ENCODE data around the gene IQGAP2. TPM values are rescaled to one million over a fixed set of nuclear protein-coding genes. Genes with fewer than 3 reads are reported as not detected.
A peak's percentile ranks its signal among the peaks of the same experiment; 100 is the strongest.

Gene IQGAP2
- total and polyA plus RNA-seq, 9 donors, result 5.4 to 18.9 (median 9.5) TPM

DNA sequence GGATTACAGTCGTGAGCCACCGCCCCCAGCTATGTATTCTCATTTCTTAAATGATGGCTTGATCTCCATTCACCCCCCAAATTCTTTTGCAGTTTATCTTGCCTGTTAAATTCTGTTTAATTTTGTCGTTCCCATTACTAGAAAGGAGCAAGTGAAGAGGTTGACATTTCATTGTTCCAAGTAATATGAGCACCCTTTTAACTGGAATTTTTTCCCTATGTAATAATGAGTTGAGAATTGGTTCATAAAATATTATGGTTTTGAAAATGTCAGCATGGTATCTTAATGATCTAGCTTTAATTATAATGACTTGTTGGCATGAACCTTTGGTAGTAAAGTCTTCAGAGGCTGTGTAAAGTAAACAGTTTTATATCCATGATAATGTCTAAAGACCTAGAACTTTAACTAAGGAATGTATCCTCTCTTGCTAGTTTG lies 182.7 kb downstream of the IQGAP2 start:
- no peak overlapping the region for H3K27ac ChIP-seq (ENCODE audit: low read length)
- no peaks in the 10 kb centered on the region for H3K36me3 ChIP-seq (ENCODE audit: control insufficient read depth, insufficient read depth, low read length)
- H3K27me3 ChIP-seq (ENCODE audit: control insufficient read depth, insufficient read depth, low read length), result no peaks in the 10 kb centered on the region
- H3K9me3 ChIP-seq (replicated peaks; ENCODE audit: control insufficient read depth, low read depth, low read length), result no peaks in the 10 kb centered on the region
- no peaks in the 10 kb centered on the region for H3K4me1 ChIP-seq (ENCODE audit: control insufficient read depth, insufficient read depth, low read length)
- 90% methylated on average over 2 of the region's 3 CpGs for WGBS (ENCODE audit: insufficient coverage)
- no peak for DNase-seq
- no peak overlapping the region for H3K4me3 ChIP-seq (ENCODE audit: low read length)

DNA sequence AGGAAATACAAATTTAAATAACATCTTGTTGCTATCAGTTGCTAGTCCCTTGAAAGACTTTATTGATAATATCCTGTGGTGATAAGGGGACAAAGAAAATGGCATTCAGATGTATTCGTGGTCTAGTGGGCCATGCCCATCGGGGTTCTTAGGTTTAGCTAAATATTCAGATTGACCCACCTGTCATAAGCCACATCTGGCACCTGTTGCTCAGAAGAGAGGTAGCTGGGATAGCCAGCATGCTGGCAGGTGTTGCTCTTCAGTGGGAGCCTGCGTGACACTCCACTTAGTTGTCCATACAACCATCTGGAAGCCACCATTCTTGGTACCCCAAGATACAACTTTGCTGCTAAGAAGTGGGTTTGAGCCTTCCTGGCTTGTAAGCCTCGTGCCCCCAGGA lies 183.4 kb downstream of the IQGAP2 start:
- Histone ChIP-seq H3K36me3 (ENCODE audit: control insufficient read depth, insufficient read depth, low read length) (no peaks in the 10 kb centered on the region), H3K27ac (ENCODE audit: low read length) (no peak overlapping the region), H3K27me3 (ENCODE audit: control insufficient read depth, insufficient read depth, low read length) (no peaks in the 10 kb centered on the region), H3K4me1 (ENCODE audit: control insufficient read depth, insufficient read depth, low read length) (no peaks in the 10 kb centered on the region), H3K4me3 (ENCODE audit: low read length) (no peak overlapping the region), H3K9me3 (replicated peaks; ENCODE audit: control insufficient read depth, low read depth, low read length) (no peaks in the 10 kb centered on the region)
- DNase-seq, result no peak
- 100% methylated on average over 2 of the region's 4 CpGs for WGBS (ENCODE audit: insufficient coverage)

- H3K9me3 ChIP-seq (replicated peaks; ENCODE audit: control insufficient read depth, low read depth, low read length), result no peaks in the 10 kb centered on the region
- no peaks in the 10 kb centered on the region for H3K4me1 ChIP-seq (ENCODE audit: control insufficient read depth, insufficient read depth, low read length)
- H3K27ac ChIP-seq (ENCODE audit: low read length), result no peak overlapping the region
- DNase-seq, result no peak
- no CpG with 5 or more reads among the region's 1 CpG for WGBS (ENCODE audit: insufficient coverage)
- H3K36me3 ChIP-seq (ENCODE audit: control insufficient read depth, insufficient read depth, low read length), result no peaks in the 10 kb centered on the region
- H3K4me3 ChIP-seq (ENCODE audit: low read length), result no peak overlapping the region
- H3K27me3 ChIP-seq (ENCODE audit: control insufficient read depth, insufficient read depth, low read length), result no peaks in the 10 kb centered on the region
Observed at GRCh38 chr5:76590027-76590426, 186.9 kb downstream of the IQGAP2 start.

DNA sequence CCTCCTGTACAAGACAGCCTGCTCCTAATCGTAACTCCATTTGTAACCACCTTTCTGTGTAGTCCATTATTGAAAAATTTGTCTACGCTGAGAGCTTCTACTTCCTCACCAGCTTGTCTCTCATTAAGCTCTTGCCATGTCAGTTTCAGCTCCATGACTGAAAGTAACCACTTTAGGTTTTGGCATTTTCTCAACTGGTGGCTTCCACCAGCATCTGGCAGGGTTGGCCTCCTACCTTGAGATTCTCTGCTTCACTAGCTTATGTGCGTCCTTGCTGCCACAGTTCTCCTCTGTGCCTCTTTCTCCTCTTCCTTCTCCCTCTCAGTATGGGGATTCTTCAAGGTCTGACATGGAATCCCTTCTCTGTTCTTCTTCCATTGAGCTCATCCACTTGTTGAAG lies 188.3 kb downstream of the IQGAP2 start:
- Histone ChIP-seq H3K27me3 (ENCODE audit: control insufficient read depth, insufficient read depth, low read length) (no peaks in the 10 kb centered on the region), H3K4me3 (ENCODE audit: low read length) (no peak overlapping the region), H3K27ac (ENCODE audit: low read length) (no peak overlapping the region), H3K4me1 (ENCODE audit: control insufficient read depth, insufficient read depth, low read length) (no peaks in the 10 kb centered on the region), H3K36me3 (ENCODE audit: control insufficient read depth, insufficient read depth, low read length) (no peaks in the 10 kb centered on the region), H3K9me3 (replicated peaks; ENCODE audit: control insufficient read depth, low read depth, low read length) (no peaks in the 10 kb centered on the region)
- WGBS (ENCODE audit: insufficient coverage), result 97% methylated on average over 3 of the region's 3 CpGs
- no peak for DNase-seq

- no CpG with 5 or more reads among the region's 3 CpGs for WGBS (ENCODE audit: insufficient coverage)
- Histone ChIP-seq H3K36me3 (ENCODE audit: control insufficient read depth, insufficient read depth, low read length) (no peaks in the 10 kb centered on the region), H3K4me1 (ENCODE audit: control insufficient read depth, insufficient read depth, low read length) (no peaks in the 10 kb centered on the region)
Observed at GRCh38 chr5:76592692-76593091, 189.6 kb downstream of the IQGAP2 start.

GRCh38 chr5:76594107-76594506 lies 191.0 kb downstream of the IQGAP2 start:
- WGBS (ENCODE audit: insufficient coverage), result 60% methylated on average over 1 of the region's 4 CpGs
- peak; percentile 72 for DNase-seq

More at GRCh38 chr5:76592692-76593091, 189.6 kb downstream of the IQGAP2 start:
- Histone ChIP-seq H3K27ac (ENCODE audit: low read length) (no peak overlapping the region), H3K27me3 (ENCODE audit: control insufficient read depth, insufficient read depth, low read length) (no peaks in the 10 kb centered on the region), H3K9me3 (replicated peaks; ENCODE audit: control insufficient read depth, low read depth, low read length) (no peaks in the 10 kb centered on the region), H3K4me3 (ENCODE audit: low read length) (no peak overlapping the region)
- no peak for DNase-seq

GRCh38 chr5:76595755-76596481 lies 192.8 kb downstream of the IQGAP2 start:
- Histone ChIP-seq H3K27ac (ENCODE audit: low read length) (no peak overlapping the region), H3K36me3 (ENCODE audit: control insufficient read depth, insufficient read depth, low read length) (no peaks in the 10 kb centered on the region), H3K9me3 (replicated peaks; ENCODE audit: control insufficient read depth, low read depth, low read length) (no peaks in the 10 kb centered on the region), H3K4me3 (ENCODE audit: low read length) (no peak overlapping the region), H3K27me3 (ENCODE audit: control insufficient read depth, insufficient read depth, low read length) (no peaks in the 10 kb centered on the region), H3K4me1 (ENCODE audit: control insufficient read depth, insufficient read depth, low read length) (no peaks in the 10 kb centered on the region)
- no peak for DNase-seq
- WGBS (ENCODE audit: insufficient coverage), result no CpG with 5 or more reads among the region's 3 CpGs

More at GRCh38 chr5:76594107-76594506, 191.0 kb downstream of the IQGAP2 start:
- no peaks in the 10 kb centered on the region for H3K36me3 ChIP-seq (ENCODE audit: control insufficient read depth, insufficient read depth, low read length)
- no peaks in the 10 kb centered on the region for H3K9me3 ChIP-seq (replicated peaks; ENCODE audit: control insufficient read depth, low read depth, low read length)
- H3K27ac ChIP-seq (ENCODE audit: low read length), result no peak overlapping the region
- H3K27me3 ChIP-seq (ENCODE audit: control insufficient read depth, insufficient read depth, low read length), result no peaks in the 10 kb centered on the region
- no peak overlapping the region for H3K4me3 ChIP-seq (ENCODE audit: low read length)
- no peaks in the 10 kb centered on the region for H3K4me1 ChIP-seq (ENCODE audit: control insufficient read depth, insufficient read depth, low read length)

DNA sequence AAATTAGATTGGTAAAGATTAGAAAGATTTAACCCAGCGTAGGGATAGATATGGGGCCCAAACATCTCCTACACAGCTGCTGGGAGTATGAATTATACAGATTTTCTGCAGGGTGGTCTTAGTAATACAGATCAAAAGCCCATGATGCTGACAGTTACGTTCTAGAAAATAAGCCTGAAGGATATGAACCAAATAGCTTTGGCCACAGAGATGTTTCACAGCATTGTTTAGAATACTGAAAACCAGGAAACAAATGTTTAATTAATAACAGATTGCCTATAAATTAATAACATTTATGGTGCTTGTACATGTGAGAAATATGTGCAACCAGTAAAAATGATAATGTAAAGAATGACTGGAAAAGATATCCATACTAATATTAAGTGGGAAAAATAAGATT lies 195.4 kb downstream of the IQGAP2 start:
- Histone ChIP-seq H3K36me3 (ENCODE audit: control insufficient read depth, insufficient read depth, low read length) (no peaks in the 10 kb centered on the region), H3K4me1 (ENCODE audit: control insufficient read depth, insufficient read depth, low read length) (no peaks in the 10 kb centered on the region), H3K27me3 (ENCODE audit: control insufficient read depth, insufficient read depth, low read length) (no peaks in the 10 kb centered on the region), H3K4me3 (ENCODE audit: low read length) (no peak overlapping the region), H3K9me3 (replicated peaks; ENCODE audit: control insufficient read depth, low read depth, low read length) (no peaks in the 10 kb centered on the region), H3K27ac (ENCODE audit: low read length) (no peak overlapping the region)
- no peak for DNase-seq
- 100% methylated on average over 1 of the region's 2 CpGs for WGBS (ENCODE audit: insufficient coverage)

DNA sequence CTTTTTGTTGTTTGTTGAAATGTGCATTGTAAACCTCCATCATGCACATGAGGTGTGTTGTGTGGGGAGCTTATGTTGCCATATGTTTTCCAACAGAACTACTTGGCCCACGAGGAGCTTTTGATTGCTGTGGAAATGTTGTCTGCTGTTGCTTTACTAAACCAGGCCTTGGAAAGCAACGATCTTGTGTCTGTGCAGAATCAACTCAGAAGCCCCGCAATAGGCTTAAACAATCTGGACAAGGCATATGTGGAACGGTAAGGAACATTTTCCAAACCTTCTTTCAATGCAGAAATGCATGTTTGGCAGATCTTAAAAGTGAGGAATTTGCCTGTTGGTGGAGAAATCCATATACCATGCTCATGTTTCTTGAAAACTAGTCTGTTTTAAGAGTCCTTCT lies 197.6 kb downstream of the IQGAP2 start:
- Histone ChIP-seq H3K4me3 (ENCODE audit: low read length) (no peak overlapping the region), H3K27ac (ENCODE audit: low read length) (no peak overlapping the region), H3K9me3 (replicated peaks; ENCODE audit: control insufficient read depth, low read depth, low read length) (no peaks in the 10 kb centered on the region), H3K27me3 (ENCODE audit: control insufficient read depth, insufficient read depth, low read length) (no peaks in the 10 kb centered on the region), H3K36me3 (ENCODE audit: control insufficient read depth, insufficient read depth, low read length) (no peaks in the 10 kb centered on the region), H3K4me1 (ENCODE audit: control insufficient read depth, insufficient read depth, low read length) (no peaks in the 10 kb centered on the region)
- 58% methylated on average over 3 of the region's 4 CpGs for WGBS (ENCODE audit: insufficient coverage)
- DNase-seq, result no peak

DNA sequence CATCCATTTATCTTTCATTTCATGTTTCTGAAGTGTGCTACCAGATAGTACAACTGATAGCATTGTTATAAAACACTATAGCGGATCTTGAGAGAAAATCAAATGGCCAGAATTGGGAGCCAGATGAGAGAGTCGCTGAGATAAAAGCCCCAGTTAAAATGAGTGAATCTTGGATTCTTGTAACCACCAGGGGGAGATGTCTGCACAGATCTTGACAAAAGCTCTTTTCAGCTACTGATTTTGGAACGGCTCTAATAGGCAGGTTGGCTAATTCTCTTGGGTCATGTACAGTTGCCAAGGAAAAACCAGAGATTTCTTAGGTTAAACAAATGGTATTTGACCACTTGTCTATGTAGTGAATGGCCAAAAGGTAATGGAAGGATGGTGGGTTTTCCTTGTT lies 198.4 kb downstream of the IQGAP2 start:
- Histone ChIP-seq H3K4me1 (ENCODE audit: control insufficient read depth, insufficient read depth, low read length) (no peaks in the 10 kb centered on the region), H3K36me3 (ENCODE audit: control insufficient read depth, insufficient read depth, low read length) (no peaks in the 10 kb centered on the region), H3K4me3 (ENCODE audit: low read length) (no peak overlapping the region), H3K27ac (ENCODE audit: low read length) (no peak overlapping the region), H3K9me3 (replicated peaks; ENCODE audit: control insufficient read depth, low read depth, low read length) (no peaks in the 10 kb centered on the region), H3K27me3 (ENCODE audit: control insufficient read depth, insufficient read depth, low read length) (no peaks in the 10 kb centered on the region)
- 0% methylated on average over 2 of the region's 3 CpGs for WGBS (ENCODE audit: insufficient coverage)
- DNase-seq, result peak; percentile 74
